H9 (cell line): Measurements from ENCODE around the gene LAMC3. TPM values are rescaled to one million over a fixed set of nuclear protein-coding genes. Genes with fewer than 3 reads are reported as not detected.
A peak's percentile ranks its signal among the peaks of the same experiment; 100 is the strongest.

Experiments
- DNase-seq: peaks from one replicate; pipeline ENCODE4 v3.0.0-alpha.2; 2017
- H2AFZ ChIP-seq: one replicate; pipeline ENCODE4 v1.6.1; 2013; ENCODE audit warnings: mild to moderate bottlenecking, low read length, control low read depth, moderate library complexity
- H2AK5ac ChIP-seq: 2 replicates; pipeline ENCODE4 v1.6.1; 2013; ENCODE audit warnings: low read length, control low read depth, mixed read lengths; ENCODE audit not compliant: insufficient read length
- H2BK120ac ChIP-seq: one replicate; pipeline ENCODE4 v1.6.1; 2013; ENCODE audit warnings: low read depth, mild to moderate bottlenecking, low read length, control low read depth, inconsistent platforms; ENCODE audit not compliant: poor library complexity, severe bottlenecking
- H2BK12ac ChIP-seq: 2 replicates; pipeline ENCODE4 v1.6.1; 2013; ENCODE audit warnings: low read length, control low read depth, mixed read lengths, low read depth; ENCODE audit not compliant: insufficient read length
- H2BK15ac ChIP-seq: 2 replicates; pipeline ENCODE4 v1.6.1; 2013; ENCODE audit warnings: low read depth, low read length, control low read depth
- H2BK20ac ChIP-seq: one replicate; pipeline ENCODE4 v1.6.1; 2013; ENCODE audit warnings: low read depth, mild to moderate bottlenecking, low read length, control low read depth, inconsistent platforms; ENCODE audit not compliant: poor library complexity, severe bottlenecking
- H2BK5ac ChIP-seq: 2 replicates; pipeline ENCODE4 v1.6.1; 2013; ENCODE audit warnings: low read length, control low read depth, mixed read lengths; ENCODE audit not compliant: insufficient read length
- H3K14ac ChIP-seq: 2 replicates; pipeline ENCODE4 v1.6.1; 2013; ENCODE audit warnings: low read length, control low read depth; ENCODE audit not compliant: insufficient read depth
- H3K18ac ChIP-seq: 2 replicates; pipeline ENCODE4 v1.6.1; 2013; ENCODE audit warnings: low read depth, mild to moderate bottlenecking, mixed read lengths, low read length, control low read depth; ENCODE audit not compliant: insufficient read length
- H3K23ac ChIP-seq: 2 replicates; pipeline ENCODE4 v1.6.1; 2013; ENCODE audit warnings: low read length, control low read depth, mixed read lengths, low read depth; ENCODE audit not compliant: insufficient read length
- H3K23me2 ChIP-seq: 2 replicates; pipeline ENCODE4 v1.6.1; 2013; ENCODE audit warnings: low read depth, mild to moderate bottlenecking, mixed read lengths, low read length, control low read depth; ENCODE audit not compliant: insufficient read length, poor library complexity, severe bottlenecking
- H3K27ac ChIP-seq: 2 replicates; pipeline ENCODE4 v1.5.1; 2013; ENCODE audit warnings: low read length, control low read depth, mixed read lengths, low read depth; ENCODE audit not compliant: insufficient read length
- H3K27me3 ChIP-seq: 2 replicates; pipeline ENCODE4 v1.6.1; 2013; ENCODE audit warnings: low read length, control low read depth, inconsistent platforms; ENCODE audit not compliant: insufficient read depth
- H3K4ac ChIP-seq: 2 replicates; pipeline ENCODE4 v1.6.1; 2013; ENCODE audit warnings: low read depth, mild to moderate bottlenecking, control low read depth, inconsistent platforms, low read length, moderate library complexity
- H3K4me1 ChIP-seq: 2 replicates; pipeline ENCODE4 v1.6.1; 2013; ENCODE audit warnings: low read length, control low read depth, inconsistent platforms; ENCODE audit not compliant: insufficient read depth
- H3K4me2 ChIP-seq: 2 replicates; pipeline ENCODE4 v1.6.1; 2013; ENCODE audit warnings: low read length, control low read depth, mixed read lengths; ENCODE audit not compliant: insufficient read length, insufficient read depth
- H3K56ac ChIP-seq: 2 replicates; pipeline ENCODE4 v1.6.1; 2013; ENCODE audit warnings: low read depth, mild to moderate bottlenecking, mixed read lengths, low read length, control low read depth; ENCODE audit not compliant: insufficient read length
- H3K79me1 ChIP-seq: 2 replicates; pipeline ENCODE4 v1.6.1; 2013; ENCODE audit warnings: low read depth, mild to moderate bottlenecking, moderate library complexity, low read length, control low read depth, inconsistent platforms; ENCODE audit not compliant: insufficient read depth, poor library complexity, severe bottlenecking
- H3K79me2 ChIP-seq: 2 replicates; pipeline ENCODE4 v1.6.1; 2013; ENCODE audit warnings: low read length, control low read depth, inconsistent platforms; ENCODE audit not compliant: insufficient read depth
- H3K9ac ChIP-seq: 2 replicates; pipeline ENCODE4 v1.6.1; 2013; ENCODE audit warnings: low read length, control low read depth, mixed read lengths; ENCODE audit not compliant: insufficient read length; ENCODE audit errors: extremely low read depth
- H3K9me3 ChIP-seq: one replicate; pipeline ENCODE4 v1.6.1; 2013; ENCODE audit warnings: low read depth, low read length, inconsistent platforms; ENCODE audit not compliant: control insufficient read depth
- H3T11ph ChIP-seq: one replicate; pipeline ENCODE4 v1.6.1; 2013; ENCODE audit warnings: mild to moderate bottlenecking, low read length, control low read depth, inconsistent platforms
- H4K20me1 ChIP-seq: one replicate; pipeline ENCODE4 v1.6.1; 2013; ENCODE audit not compliant: control insufficient read depth, insufficient read length, insufficient read depth
- H4K5ac ChIP-seq: 2 replicates; pipeline ENCODE4 v1.6.1; 2013; ENCODE audit warnings: low read depth, mild to moderate bottlenecking, mixed read lengths, low read length, control low read depth; ENCODE audit not compliant: insufficient read length
- H4K8ac ChIP-seq: replicated peaks from 2 replicates; pipeline ENCODE4 v1.6.1; 2013; ENCODE audit warnings: low read length, control low read depth, mixed read lengths, low read depth; ENCODE audit not compliant: insufficient read length
- H4K91ac ChIP-seq: 2 replicates; pipeline ENCODE4 v1.6.1; 2013; ENCODE audit warnings: low read depth, mild to moderate bottlenecking, moderate library complexity, mixed read lengths, low read length, control low read depth; ENCODE audit not compliant: insufficient read length
- H3K27ac Mint-ChIP-seq, 3 experiments: 2 replicates in 2 of 3; 3 replicates in 1 of 3; pipeline ENCODE4 v1.8.0; 2020 to 2021; ENCODE audit warnings: mixed read lengths in 3 of 3, mild to moderate bottlenecking in 1 of 3, moderate library complexity in 1 of 3
- H3K27me3 Mint-ChIP-seq: 2 replicates; pipeline ENCODE4 v1.8.0; 2021; ENCODE audit warnings: low read depth, mild to moderate bottlenecking, moderate library complexity, mixed read lengths
- H3K36me3 Mint-ChIP-seq, 3 experiments: 2 replicates in 2 of 3; 3 replicates in 1 of 3; pipeline ENCODE4 v1.8.0; 2020 to 2021; ENCODE audit warnings: low read depth in 3 of 3, mixed read lengths in 3 of 3; ENCODE audit not compliant: insufficient read depth in 1 of 3
- H3K4me1 Mint-ChIP-seq, 2 experiments: 2 replicates each; pipeline ENCODE4 v1.8.0; 2020; ENCODE audit warnings: mixed read lengths in 2 of 2
- H3K4me3 Mint-ChIP-seq, 2 experiments: 2 replicates in 1 of 2; 3 replicates in 1 of 2; pipeline ENCODE4 v1.8.0; 2020 to 2021; ENCODE audit warnings: mild to moderate bottlenecking in 2 of 2, mixed read lengths in 2 of 2, moderate library complexity in 1 of 2
- H3K9me3 Mint-ChIP-seq, 2 experiments: 2 replicates in 1 of 2; 3 replicates in 1 of 2; pipeline ENCODE4 v1.8.0; 2020; ENCODE audit warnings: mild to moderate bottlenecking in 2 of 2, mixed read lengths in 2 of 2, moderate library complexity in 1 of 2
- WGBS: extraction: QIAGEN DNeasy Blood & Tissue Kit; methylation state at CpG from one replicate; pipeline ENCODE4 v1.1.7; 2013; ENCODE audit warnings: missing lambda C conversion rate, low lambda C conversion rate, mixed read lengths; ENCODE audit not compliant: insufficient read length; ENCODE audit errors: extremely low coverage; 5-methylcytosine and 5-hydroxymethylcytosine counted together
- total RNA-seq: library from RNA; stranded (reverse); gene quantifications from 2 replicates; pipeline ENCODE4 v1.2.1, GENCODE V29; 2021
- TF ChIP-seq, protein P1 (sequence below): fragments of 200-600 bp; sonication (generic); conservative IDR thresholded peaks from 3 replicates; pipeline ENCODE4 v1.8.0; 2021; ENCODE audit warnings: antibody characterized with exemption, mild to moderate bottlenecking

The LAMC3 gene
- total RNA-seq, 1 experiment from 2014 or later, result 21.7 TPM

DNA sequence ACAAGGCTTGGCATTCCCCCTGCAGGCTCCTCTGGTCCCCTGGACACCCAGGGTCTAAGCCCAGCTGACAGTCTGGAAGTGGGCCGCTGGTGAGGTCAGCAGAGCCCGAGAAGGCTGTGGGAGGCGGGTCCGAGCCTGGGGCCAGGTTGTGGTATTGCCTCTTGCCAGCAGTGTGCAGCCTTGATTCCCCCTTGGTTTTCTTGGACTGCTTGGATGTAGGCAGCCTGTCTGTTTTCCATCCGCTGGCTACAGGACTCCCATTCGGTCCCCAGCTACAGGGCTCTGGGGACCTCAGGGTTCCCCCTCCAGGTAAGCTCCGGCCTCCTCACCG lies 88.9 kb downstream of the LAMC3 start:
- Histone ChIP-seq H3K4ac (no peak overlapping the region; the same call in 1 of the 2 replicates), H2AK5ac (no peak overlapping the region), H3K27ac (no peak overlapping the region), H3K27me3 (no peaks in the 10 kb centered on the region), H2BK5ac (no peak overlapping the region), H2BK12ac (no peak overlapping the region), H3K23ac (no peak overlapping the region), H4K91ac (no peak overlapping the region), H3K56ac (no peak overlapping the region), H3K14ac (no peak overlapping the region), H3K4me1 (peaks cover 14% of the 10 kb centered on the region; the same call in 1 of the 2 replicates), H3K9ac (no peak overlapping the region), H4K20me1 (no peaks in the 10 kb centered on the region), H3K79me1 (no peaks in the 10 kb centered on the region), H3K9me3 (no peaks in the 10 kb centered on the region), H2BK15ac (no peak overlapping the region), H3K18ac (no peak overlapping the region), H2BK120ac (no peak overlapping the region), H4K5ac (no peak overlapping the region), H3K79me2 (no peaks in the 10 kb centered on the region; the same call in 1 of the 2 replicates), H2AFZ (no peak overlapping the region), H3K4me2 (no peak overlapping the region), H3K23me2 (peaks cover 3% of the 10 kb centered on the region), H3T11ph (no peak overlapping the region), H4K8ac (no peak overlapping the region), H2BK20ac (no peak overlapping the region)
- Mint-ChIP-seq H3K4me1 (peaks cover 44 to 54% of the 10 kb centered on the region in 2 experiments), H3K4me3 (peak overlapping the region; percentile 78 to 82), H3K36me3 (peaks cover 9 to 29% (median 22%) of the 10 kb centered on the region in 3 experiments; a peak in 6 of 7 replicates), H3K27ac (no peak overlapping the region), H3K27me3 (peaks cover 23% of the 10 kb centered on the region), H3K9me3 (no peaks in the 10 kb centered on the region; a peak in 1 of 5 replicates)
- no peak for DNase-seq
- TF ChIP-seq, protein P1, sequence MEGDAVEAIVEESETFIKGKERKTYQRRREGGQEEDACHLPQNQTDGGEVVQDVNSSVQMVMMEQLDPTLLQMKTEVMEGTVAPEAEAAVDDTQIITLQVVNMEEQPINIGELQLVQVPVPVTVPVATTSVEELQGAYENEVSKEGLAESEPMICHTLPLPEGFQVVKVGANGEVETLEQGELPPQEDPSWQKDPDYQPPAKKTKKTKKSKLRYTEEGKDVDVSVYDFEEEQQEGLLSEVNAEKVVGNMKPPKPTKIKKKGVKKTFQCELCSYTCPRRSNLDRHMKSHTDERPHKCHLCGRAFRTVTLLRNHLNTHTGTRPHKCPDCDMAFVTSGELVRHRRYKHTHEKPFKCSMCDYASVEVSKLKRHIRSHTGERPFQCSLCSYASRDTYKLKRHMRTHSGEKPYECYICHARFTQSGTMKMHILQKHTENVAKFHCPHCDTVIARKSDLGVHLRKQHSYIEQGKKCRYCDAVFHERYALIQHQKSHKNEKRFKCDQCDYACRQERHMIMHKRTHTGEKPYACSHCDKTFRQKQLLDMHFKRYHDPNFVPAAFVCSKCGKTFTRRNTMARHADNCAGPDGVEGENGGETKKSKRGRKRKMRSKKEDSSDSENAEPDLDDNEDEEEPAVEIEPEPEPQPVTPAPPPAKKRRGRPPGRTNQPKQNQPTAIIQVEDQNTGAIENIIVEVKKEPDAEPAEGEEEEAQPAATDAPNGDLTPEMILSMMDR, result no peak
- WGBS, result no CpG with 5 or more reads among the region's 8 CpGs
